Measurements from ENCODE around the gene ZHX3.

GRCh38 chr20:41256516-41256915, 61.0 kb downstream of the ZHX3 start:
- no peak for TF ChIP-seq POLR2A (IDR thresholded peaks at IDR 0.05; ENCODE audit: low read length)
- TF ChIP-seq GATA1 (IDR thresholded peaks at IDR 0.05; ENCODE audit: low read depth, low read length), result no peak

Measured in erythroblast (primary cell).